HTERT RPE-1 (cell line): ENCODE data around the gene SPDEF.

Experiments used
- in situ Hi-C: fragments of 300-500 bp; cut with MboI; formaldehyde crosslinking; loops from 4 replicates; pipeline ENCODE4 v1.14.3; 2020; ENCODE audit warnings: low sequenced_read_pairs

SPDEF gene

GRCh38 chr6:34489207-34489805, 66.8 kb downstream of the SPDEF start:
- in situ Hi-C loops, result no loop called here
